Breast epithelium (tissue), 4 donors: ENCODE measurements around the gene MAPRE3. TPM values are rescaled to one million over a fixed set of nuclear protein-coding genes. Genes with fewer than 3 reads are reported as not detected.

ENCODE experiments used
- DNase-seq, 2 donors: peaks; one replicate each; pipeline ENCODE4 v3.0.0-alpha.2; 2019; ENCODE audit warnings: low spot score in 2 of 2
- H3K27ac ChIP-seq, 2 donors: fragments of 200-600 bp; sonication (generic) in 1 of 2; one replicate each; pipeline ENCODE4 v1.5.1; 2016 to 2019; ENCODE audit warnings: mild to moderate bottlenecking in 1 of 2
- H3K27me3 ChIP-seq, 2 donors: fragments of 200-600 bp; sonication (generic) in 1 of 2; one replicate each; pipeline versions ENCODE4 v1.5.1 to v1.6.0; 2017 to 2019; ENCODE audit warnings: control low read depth in 1 of 2, mild to moderate bottlenecking in 1 of 2
- H3K36me3 ChIP-seq: fragments of 200-600 bp; one replicate; pipeline ENCODE4 v1.5.1; 2019
- H3K4me1 ChIP-seq, 2 donors: fragments of 200-600 bp; sonication (generic); one replicate each; pipeline ENCODE4 v1.5.1; 2016 to 2019; ENCODE audit warnings: control low read depth in 1 of 2
- H3K4me3 ChIP-seq, 3 donors: fragments of 200-600 bp; sonication (generic); 1 replicate in 2 of 3; 2 replicates in 1 of 3; pipeline ENCODE4 v1.5.1; 2016 to 2019; ENCODE audit warnings: mild to moderate bottlenecking in 3 of 3, moderate library complexity in 2 of 3
- H3K9me3 ChIP-seq, 2 donors: fragments of 200-600 bp; sonication (generic) in 1 of 2; one replicate each; pipeline ENCODE4 v1.5.1; 2016 to 2019; ENCODE audit warnings: control low read depth in 1 of 2
- CTCF ChIP-seq, 3 donors: fragments of 450-650 bp; IDR thresholded peaks; one replicate each; pipeline ENCODE4 v1.5.1; 2016 to 2017; ENCODE audit warnings: antibody characterized with exemption in 3 of 3, mild to moderate bottlenecking in 3 of 3, moderate library complexity in 3 of 3
- POLR2A ChIP-seq: fragments of 450-650 bp; IDR thresholded peaks from one replicate; pipeline ENCODE4 v1.6.1; 2016; ENCODE audit warnings: antibody characterized with exemption, mild to moderate bottlenecking, moderate library complexity
- POLR2AphosphoS5 ChIP-seq, 3 donors: sonication (generic); formaldehyde crosslinking; IDR thresholded peaks; one replicate each; pipeline ENCODE4 v1.6.1; 2017; ENCODE audit warnings: antibody characterized with exemption in 3 of 3
- intact Hi-C: fragments of 100-400 bp; cut with DNase I; formaldehyde crosslinking; loops from one replicate; pipeline ENCODE4 v1.15.1; 2023; ENCODE audit warnings: low total_unique reads
- total RNA-seq, 3 donors: library from RNA; depleted of rRNA; stranded (reverse); fragments of >200 nt; gene quantifications; one replicate each; pipeline ENCODE4 v1.1.0, GENCODE V29; 2016

MAPRE3 gene
- total RNA-seq, 3 donors from 2014 or later = 10.6 to 21.3 (median 19.9) TPM

GRCh38 chr2:27006602-27007415, 36.4 kb downstream of the MAPRE3 start:
- Histone ChIP-seq H3K27me3 (no peaks in the 10 kb centered on the region), H3K9me3 (no peaks in the 10 kb centered on the region), H3K4me3 (no peak overlapping the region), H3K36me3 (no peaks in the 10 kb centered on the region), H3K4me1 (no peaks in the 10 kb centered on the region), H3K27ac (no peak overlapping the region)
- DNase-seq = no peak
- intact Hi-C loops = no loop called here
- TF ChIP-seq POLR2AphosphoS5 (IDR thresholded peaks at IDR 0.05) (no peak), CTCF (IDR thresholded peaks at IDR 0.05) (no peak), POLR2A (no peak)

- no peak for TF ChIP-seq CTCF (IDR thresholded peaks at IDR 0.05)
- TF ChIP-seq POLR2AphosphoS5 (IDR thresholded peaks at IDR 0.05) = no peak
- TF ChIP-seq POLR2A = no peak
- Histone ChIP-seq H3K4me3 (no peak overlapping the region), H3K27me3 (no peaks in the 10 kb centered on the region), H3K27ac (no peak overlapping the region), H3K4me1 (no peaks in the 10 kb centered on the region), H3K36me3 (no peaks in the 10 kb centered on the region), H3K9me3 (no peaks in the 10 kb centered on the region)
- intact Hi-C loops = no loop called here
- DNase-seq = no peak
These were observed 37.3 kb downstream of the MAPRE3 start for GRCh38 chr2:27007416-27008374.

GRCh38 chr2:27008678-27009077, 38.2 kb downstream of the MAPRE3 start:
- Histone ChIP-seq H3K4me1 (no peaks in the 10 kb centered on the region), H3K36me3 (no peaks in the 10 kb centered on the region), H3K27me3 (no peaks in the 10 kb centered on the region), H3K4me3 (no peak overlapping the region), H3K27ac (peak overlapping the region in 1 of 2 donors; percentile 3), H3K9me3 (no peaks in the 10 kb centered on the region)
- TF ChIP-seq POLR2AphosphoS5 (IDR thresholded peaks at IDR 0.05) (no peak), POLR2A (no peak), CTCF (IDR thresholded peaks at IDR 0.05) (no peak)
- no peak for DNase-seq
- intact Hi-C loops = no loop called here

GRCh38 chr2:27009083-27009482, 38.6 kb downstream of the MAPRE3 start:
- Histone ChIP-seq H3K4me3 (no peak overlapping the region), H3K36me3 (no peaks in the 10 kb centered on the region), H3K9me3 (no peaks in the 10 kb centered on the region), H3K27ac (peak overlapping the region in 1 of 2 donors; percentile 3), H3K27me3 (no peaks in the 10 kb centered on the region), H3K4me1 (no peaks in the 10 kb centered on the region)
- intact Hi-C loops = no loop called here
- DNase-seq = no peak
- TF ChIP-seq CTCF (IDR thresholded peaks at IDR 0.05) (no peak), POLR2AphosphoS5 (IDR thresholded peaks at IDR 0.05) (no peak), POLR2A (no peak)
